Endothelial cell of umbilical vein (primary cell): ENCODE data around the gene SLC25A43. TPM values are rescaled to one million over a fixed set of nuclear protein-coding genes. Genes with fewer than 3 reads are reported as not detected.

Experiments used
- BruUV-seq: library from RNA; stranded (reverse); fragments of 400-500 nt; replicated peaks from 2 replicates; lab custom pipeline; 2021; lab: Mats Ljungman, UMichigan
- CTCF ChIA-PET: fragments of 300-600, 350-600 bp; sonication (Branson Sonifier 250); formaldehyde crosslinking; loops from one replicate; lab custom pipeline; 2021; ENCODE audit warnings: antibody characterized with exemption, inconsistent platforms; lab: Charles Lee
- POLR2A ChIA-PET: fragments of 300-600, 350-600 bp; sonication (Branson Sonifier 250); formaldehyde crosslinking; loops from one replicate; lab custom pipeline; 2021; ENCODE audit warnings: antibody characterized with exemption, inconsistent platforms; lab: Charles Lee
- DNase-seq: peaks from one replicate; pipeline ENCODE4 v3.0.0-alpha.2; 2011; ENCODE audit warnings: low read depth, low spot score
- FAIRE-seq: peaks from 2 replicates; lab custom pipeline; 2011; peaks lifted over from hg19 to GRCh38; lab: Jason Lieb, UNC
- H2AFZ ChIP-seq: 2 replicates; pipeline ENCODE4 v1.6.0; 2012; ENCODE audit warnings: low read depth, low read length, control low read depth, inconsistent platforms
- H3K27ac ChIP-seq: 2 replicates; pipeline ENCODE4 v1.5.1; 2011; ENCODE audit warnings: low read depth, mild to moderate bottlenecking, control low read depth, low read length, moderate library complexity; ENCODE audit not compliant: insufficient read depth
- H3K27me3 ChIP-seq, 2 experiments: 2 replicates each; pipeline versions ENCODE4 v1.6.0 to v1.6.1; 2011; ENCODE audit warnings: low read length in 2 of 2, mixed read lengths in 1 of 2; ENCODE audit not compliant: control insufficient read depth in 2 of 2, insufficient read depth in 2 of 2
- H3K36me3 ChIP-seq, 2 experiments: 2 replicates in 1 of 2; 3 replicates in 1 of 2; pipeline ENCODE4 v1.5.1; 2011; ENCODE audit warnings: low read length in 2 of 2, mild to moderate bottlenecking in 1 of 2, moderate library complexity in 1 of 2; ENCODE audit not compliant: control insufficient read depth in 2 of 2, insufficient read depth in 2 of 2; ENCODE audit errors: extremely low read depth in 1 of 2
- H3K4me1 ChIP-seq: 3 replicates; pipeline ENCODE4 v1.5.1; 2011; ENCODE audit warnings: mild to moderate bottlenecking, low read length; ENCODE audit not compliant: control insufficient read depth, insufficient read depth; ENCODE audit errors: extremely low read depth
- H3K4me2 ChIP-seq: 2 replicates; pipeline ENCODE4 v1.6.1; 2011; ENCODE audit warnings: low read length, control low read depth, mixed read lengths; ENCODE audit not compliant: insufficient read depth
- H3K4me3 ChIP-seq, 3 experiments: fragments of 200-600 bp in 1 of 3; sonication (generic), shearing (Covaris generic) in 1 of 3; replicated peaks in 1 of 3; 2 replicates each; pipeline ENCODE4 v1.5.1; 2011 to 2016; ENCODE audit warnings: control low read depth in 3 of 3, low read length in 3 of 3, mild to moderate bottlenecking in 2 of 3, inconsistent platforms in 1 of 3, low read depth in 1 of 3, moderate library complexity in 1 of 3; ENCODE audit not compliant: insufficient read depth in 1 of 3
- H3K79me2 ChIP-seq: 2 replicates; pipeline ENCODE4 v1.6.0; 2012; ENCODE audit warnings: low read length, inconsistent platforms; ENCODE audit not compliant: control insufficient read depth, insufficient read depth
- H3K9ac ChIP-seq: replicated peaks from 2 replicates; pipeline ENCODE3; 2011; ENCODE audit warnings: low read length, control low read depth; ENCODE audit not compliant: insufficient read depth; ENCODE audit errors: extremely low read depth
- H3K9me1 ChIP-seq: replicated peaks from 3 replicates; pipeline ENCODE4 v1.6.0; 2011; ENCODE audit warnings: mild to moderate bottlenecking, low read length; ENCODE audit not compliant: control insufficient read depth, insufficient read depth; ENCODE audit errors: extremely low read depth
- H3K9me3 ChIP-seq: replicated peaks from 2 replicates; pipeline ENCODE4 v1.5.1; 2012; ENCODE audit warnings: low read length, inconsistent platforms; ENCODE audit not compliant: control insufficient read depth, insufficient read depth
- H4K20me1 ChIP-seq: replicated peaks from 2 replicates; pipeline ENCODE3; 2011; ENCODE audit warnings: mild to moderate bottlenecking, low read length; ENCODE audit not compliant: control insufficient read depth, insufficient read depth; ENCODE audit errors: extremely low read depth
- CTCF ChIP-seq, 2 donors: IDR thresholded peaks; 1 replicate in 1 of 2; 2 replicates in 1 of 2; pipeline ENCODE4 v1.5.1; 2011; ENCODE audit warnings: low read length in 2 of 2, mild to moderate bottlenecking in 2 of 2, moderate library complexity in 2 of 2, control low read depth in 1 of 2, inconsistent platforms in 1 of 2, low read depth in 1 of 2; ENCODE audit not compliant: insufficient read depth in 1 of 2; ENCODE audit errors: extremely low read depth in 1 of 2
- EZH2 ChIP-seq: IDR thresholded peaks from 2 replicates; pipeline ENCODE4 v1.6.1; 2012; ENCODE audit warnings: borderline replicate concordance, low read depth, mild to moderate bottlenecking, moderate library complexity, low read length, inconsistent platforms; ENCODE audit not compliant: severe bottlenecking
- FOS ChIP-seq: IDR thresholded peaks from 2 replicates; pipeline ENCODE4 v1.6.1; 2011; ENCODE audit warnings: mild to moderate bottlenecking, low read length, moderate library complexity, borderline replicate concordance; ENCODE audit not compliant: insufficient read depth
- GATA2 ChIP-seq: IDR thresholded peaks from 2 replicates; pipeline ENCODE4 v1.7.0; 2011; ENCODE audit warnings: low read depth, mild to moderate bottlenecking, moderate library complexity, mixed read lengths, low read length; ENCODE audit not compliant: insufficient read length, insufficient read depth
- JUN ChIP-seq: IDR thresholded peaks from 2 replicates; pipeline ENCODE4 v1.6.1; 2011; ENCODE audit warnings: borderline replicate concordance, low read depth; ENCODE audit not compliant: insufficient read length, insufficient read depth
- MAX ChIP-seq: IDR thresholded peaks from 2 replicates; pipeline ENCODE4 v1.6.1; 2011; ENCODE audit not compliant: insufficient read depth, insufficient read length
- MYC ChIP-seq: IDR thresholded peaks from one replicate; pipeline ENCODE4 v1.6.1; 2011; ENCODE audit warnings: mild to moderate bottlenecking, low read depth, low read length
- POLR2A ChIP-seq: IDR thresholded peaks from 2 replicates; pipeline ENCODE4 v1.6.1; 2012; ENCODE audit warnings: low read depth, mild to moderate bottlenecking, control low read depth, low read length
- POLR2AphosphoS5 ChIP-seq: IDR thresholded peaks from 2 replicates; pipeline ENCODE4 v1.6.1; 2012; ENCODE audit warnings: low read depth, mild to moderate bottlenecking, control low read depth, low read length, moderate library complexity; ENCODE audit not compliant: insufficient read depth
- dilution Hi-C: fragments of 300-500 bp; cut with MboI; formaldehyde crosslinking; loops from one replicate; pipeline ENCODE4 v1.15.0; 2019; ENCODE audit warnings: low sequenced_read_pairs; ENCODE audit not compliant: extremely low pct_ligation_motif_present
- intact Hi-C: fragments of 100-400 bp; cut with micrococcal nuclease; formaldehyde crosslinking; loops from one replicate; pipeline ENCODE4 v1.10.0; 2022
- polyA plus RNA-seq, 4 experiments: library from polyadenylated mRNA; depleted of rRNA in 3 of 4; stranded (reverse) in 3 of 4; unstranded in 1 of 4; fragments of >200 nt; gene quantifications; 2 replicates each; pipeline versions ENCODE4 v1.2.1 to v1.2.3, GENCODE V29; 2011 to 2012; ENCODE audit warnings: missing spikeins in 1 of 4
- total RNA-seq: library from RNA; stranded (reverse); gene quantifications from 2 replicates; pipeline ENCODE4 v1.2.3, GENCODE V29; 2021

Gene SLC25A43
- total and polyA plus RNA-seq, 2 donors (not counting 3 experiments of a cell fraction or from before 2014, with no cell fraction given) = 7.2 to 11.5 TPM

- dilution Hi-C loops (no loop called here), intact Hi-C loops (no loop called here)
- Histone ChIP-seq H3K4me2 (no peak overlapping the region), H3K27me3 (no peaks in the 10 kb centered on the region), H3K4me1 (no peaks in the 10 kb centered on the region), H3K27ac (no peak overlapping the region), H3K36me3 (no peaks in the 10 kb centered on the region), H3K9ac (no peak overlapping the region), H3K9me1 (no peaks in the 10 kb centered on the region), H4K20me1 (no peaks in the 10 kb centered on the region), H2AFZ (no peak overlapping the region), H3K9me3 (no peaks in the 10 kb centered on the region), H3K79me2 (no peaks in the 10 kb centered on the region), H3K4me3 (no peak overlapping the region)
- BruUV-seq = no TSS peak
- CTCF ChIA-PET = no interaction called here
- no peak for DNase-seq
- POLR2A ChIA-PET = no interaction called here
- TF ChIP-seq POLR2A = no peak
- TF ChIP-seq MYC = no peak
- no peak for TF ChIP-seq POLR2AphosphoS5
- TF ChIP-seq CTCF (IDR thresholded peaks at IDR 0.05; ENCODE audit: extremely low read depth in 1 of 2, insufficient read depth in 1 of 2, low read depth in 1 of 2, low read length in 2 of 2) = no peak
- no peak for TF ChIP-seq FOS
- TF ChIP-seq MAX = no peak
- no peak for TF ChIP-seq EZH2
- TF ChIP-seq JUN = no peak
- no peak for TF ChIP-seq GATA2
- FAIRE-seq = no peak
Measured at GRCh38 chrX:119424999-119425398, 25.9 kb downstream of the SLC25A43 start.
